Prostate gland (tissue), 2 donors: ENCODE results near the gene CCIN. TPM values are rescaled to one million over a fixed set of nuclear protein-coding genes. Genes with fewer than 3 reads are reported as not detected.
A peak's percentile ranks its signal among the peaks of the same experiment; 100 is the strongest.

Experiments used
- DNase-seq: peaks from one replicate; pipeline ENCODE4 v3.0.0-alpha.2; 2019; ENCODE audit warnings: low spot score
- H3K27ac ChIP-seq, 2 donors: fragments of 200-600 bp; sonication (generic); 2 replicates each; pipeline ENCODE4 v1.5.1; 2017 to 2019
- H3K27me3 ChIP-seq: fragments of 200-600 bp; sonication (generic); replicated peaks from 2 replicates; pipeline ENCODE4 v1.5.1; 2019; ENCODE audit not compliant: insufficient read depth
- H3K36me3 ChIP-seq, 2 donors: fragments of 200-600 bp; sonication (generic); 1 replicate in 1 of 2; 2 replicates in 1 of 2; pipeline versions ENCODE4 v1.5.1 to v1.8.1; 2017 to 2019
- H3K4me1 ChIP-seq: fragments of 200-600 bp; sonication (generic); replicated peaks from 2 replicates; pipeline ENCODE4 v1.5.1; 2019
- H3K4me3 ChIP-seq, 2 donors: fragments of 200-600 bp; sonication (generic); 2 replicates each; pipeline ENCODE4 v1.5.1; 2017 to 2019
- H3K9me3 ChIP-seq: fragments of 200-600 bp; sonication (generic); 2 replicates; pipeline ENCODE4 v1.5.1; 2017
- CTCF ChIP-seq, 4 experiments: fragments of 200-600 bp in 2 of 4; fragments of 450-650 bp in 2 of 4; sonication (generic) in 2 of 4; IDR thresholded peaks; 1 replicate in 3 of 4; 2 replicates in 1 of 4; pipeline ENCODE4 v1.5.1; 2016 to 2019; ENCODE audit warnings: antibody characterized with exemption in 4 of 4, mild to moderate bottlenecking in 2 of 4, moderate library complexity in 2 of 4
- POLR2A ChIP-seq: fragments of 450-650 bp; IDR thresholded peaks from one replicate; pipeline ENCODE4 v1.6.1; 2016; ENCODE audit warnings: antibody characterized with exemption, mild to moderate bottlenecking
- POLR2AphosphoS5 ChIP-seq: sonication (generic); formaldehyde crosslinking; IDR thresholded peaks from one replicate; pipeline ENCODE4 v1.6.1; 2017; ENCODE audit warnings: antibody characterized with exemption
- WGBS: methylation state at CpG from one replicate; pipeline ENCODE4 v1.1.5; 2018; 5-methylcytosine and 5-hydroxymethylcytosine counted together
- intact Hi-C: fragments of 100-400 bp; cut with DNase I; formaldehyde crosslinking; loops from one replicate; pipeline ENCODE4 v1.14.2; 2022
- total RNA-seq, 2 donors: library from RNA; depleted of rRNA; stranded (reverse); fragments of >200 nt; gene quantifications; one replicate each; pipeline ENCODE4 v1.1.0, GENCODE V29; 2016

Gene CCIN
- total RNA-seq, 2 donors from 2014 or later = 0.18 to 3.0 TPM

- Histone ChIP-seq H3K4me1 (no peaks in the 10 kb centered on the region), H3K36me3 (no peaks in the 10 kb centered on the region), H3K27me3 (no peaks in the 10 kb centered on the region), H3K27ac (peak overlapping the region; percentile 61 to 67), H3K4me3 (no peak overlapping the region), H3K9me3 (no peaks in the 10 kb centered on the region)
- DNase-seq = peak; percentile 63
- 45% methylated on average over 14 of the region's 14 CpGs for WGBS
- TF ChIP-seq POLR2AphosphoS5 (peak; percentile 72), CTCF (IDR thresholded peaks at IDR 0.05) (peak in 1 of 4 experiments; percentile 8), POLR2A (no peak)
- intact Hi-C loops = no loop called here
These were observed 20.7 kb upstream of the CCIN start for GRCh38 chr9:36148311-36149051.

GRCh38 chr9:36149197-36149596 is 20.0 kb upstream of the CCIN start:
- Histone ChIP-seq H3K36me3 (no peaks in the 10 kb centered on the region), H3K4me3 (no peak overlapping the region), H3K27ac (peak overlapping the region; percentile 52 to 67), H3K9me3 (no peaks in the 10 kb centered on the region), H3K27me3 (no peaks in the 10 kb centered on the region), H3K4me1 (no peaks in the 10 kb centered on the region)
- TF ChIP-seq POLR2A (no peak), POLR2AphosphoS5 (no peak)
- DNase-seq = no peak
- 75% methylated on average over 4 of the region's 4 CpGs for WGBS
- intact Hi-C loops = no loop called here

DNA sequence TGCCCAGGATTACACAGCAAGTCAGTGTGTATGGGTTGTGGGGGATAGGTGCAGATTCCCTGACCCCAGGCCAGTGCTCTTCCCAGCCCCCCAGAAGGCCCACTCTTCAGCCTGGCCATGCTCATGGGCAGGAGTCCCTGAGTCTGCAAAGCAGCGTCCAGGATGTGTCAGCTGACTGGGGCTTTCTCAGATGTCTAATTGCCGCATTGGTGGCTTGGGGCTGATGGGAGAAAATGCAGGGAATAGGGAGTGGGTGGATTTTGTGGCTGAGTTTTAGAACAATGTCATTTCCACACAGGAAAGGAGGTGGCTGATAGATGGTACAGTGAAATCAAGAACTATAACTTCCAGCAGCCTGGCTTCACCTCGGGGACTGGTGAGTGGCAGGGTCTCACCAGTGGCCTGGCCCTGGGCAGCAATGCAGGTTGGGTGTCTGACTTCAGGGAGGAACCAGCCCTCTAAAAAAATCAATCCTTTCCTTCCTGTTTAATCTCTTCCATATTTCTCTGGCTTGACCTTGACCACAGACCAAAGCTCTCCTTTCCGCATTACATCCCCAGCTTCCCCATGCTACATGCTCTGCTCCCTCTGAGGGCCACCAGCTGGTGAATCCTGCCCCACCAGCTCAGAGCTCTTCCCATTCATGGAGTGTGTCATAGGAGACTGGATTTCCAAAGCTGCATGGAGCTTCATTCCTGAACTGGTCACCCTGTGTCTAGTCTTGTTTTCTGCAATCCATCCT is 18.4 kb upstream of the CCIN start:
- no peaks in the 10 kb centered on the region for H3K9me3 ChIP-seq
- peak overlapping the region in 1 of 2 donors; percentile 67 for H3K27ac ChIP-seq
- H3K4me1 ChIP-seq = no peaks in the 10 kb centered on the region
- TF ChIP-seq POLR2AphosphoS5 (no peak), POLR2A (no peak), CTCF (IDR thresholded peaks at IDR 0.05) (no peak)
- H3K4me3 ChIP-seq = no peak overlapping the region
- H3K27me3 ChIP-seq = no peaks in the 10 kb centered on the region
- intact Hi-C loops = no loop called here
- WGBS = 59% methylated on average over 4 of the region's 4 CpGs
- DNase-seq = no peak
- no peaks in the 10 kb centered on the region for H3K36me3 ChIP-seq

DNA sequence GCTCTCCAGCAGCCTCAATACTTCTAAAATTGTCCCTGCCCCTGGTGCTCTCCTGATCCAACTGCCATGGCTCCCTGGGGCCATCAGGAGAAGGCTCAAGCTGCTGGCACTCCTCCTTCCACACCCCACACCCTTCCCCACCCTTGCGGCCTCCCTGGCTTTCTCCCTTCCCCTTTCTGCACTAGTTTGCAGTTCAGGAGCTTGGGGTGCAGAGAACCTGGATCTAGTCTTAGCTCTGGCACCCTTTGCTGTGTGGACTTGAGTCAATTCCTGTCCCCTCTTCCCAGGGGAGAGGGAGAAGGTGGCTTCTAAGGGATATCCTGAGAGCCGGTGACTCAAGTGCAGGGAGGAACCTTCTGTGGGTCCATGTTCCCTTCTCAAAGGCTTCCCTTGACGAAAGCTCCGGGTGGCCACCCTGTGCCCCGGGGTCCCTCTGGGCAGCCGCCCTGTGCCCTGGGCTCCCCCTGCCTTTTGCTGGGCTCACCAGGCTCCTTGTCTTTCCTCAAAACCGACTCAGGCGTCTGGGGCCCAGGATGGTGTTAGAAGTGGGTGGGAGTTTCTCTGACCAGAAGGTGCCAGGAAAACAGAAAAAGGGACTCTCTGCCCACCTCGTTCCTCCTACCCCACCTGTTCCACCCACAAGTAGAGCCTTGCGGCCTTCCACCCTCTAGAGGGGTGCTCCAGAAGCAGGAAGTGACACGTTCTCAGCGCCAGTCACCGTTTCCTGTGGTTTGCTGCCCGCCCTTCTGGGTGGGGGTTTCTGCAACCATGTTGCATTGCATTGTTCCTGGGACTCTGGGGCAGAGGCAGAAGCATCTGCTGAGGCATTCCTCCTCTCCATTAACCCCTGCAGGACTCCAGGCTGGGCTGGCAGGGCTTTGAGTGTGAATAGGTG is 17.6 kb upstream of the CCIN start:
- TF ChIP-seq POLR2AphosphoS5 = peak; percentile 17
- no peak for TF ChIP-seq CTCF (IDR thresholded peaks at IDR 0.05)
- Histone ChIP-seq H3K9me3 (no peaks in the 10 kb centered on the region), H3K27ac (peak overlapping the region in 1 of 2 donors; percentile 42), H3K27me3 (no peaks in the 10 kb centered on the region), H3K4me3 (no peak overlapping the region), H3K36me3 (no peaks in the 10 kb centered on the region), H3K4me1 (no peaks in the 10 kb centered on the region)
- intact Hi-C loops = no loop called here
- DNase-seq = no peak
- WGBS = 69% methylated on average over 13 of the region's 14 CpGs
